GM23248 (cell line): ENCODE results near the gene GALNT7. TPM values are rescaled to one million over a fixed set of nuclear protein-coding genes. Genes with fewer than 3 reads are reported as not detected.

Source experiments
- DNase-seq: peaks from one replicate; pipeline ENCODE4 v3.0.0-alpha.2; 2015
- H2AFZ ChIP-seq: fragments of 200-600 bp; sonication (generic); 2 replicates; pipeline ENCODE4 v1.6.1; 2016; ENCODE audit warnings: antibody characterized with exemption
- H3F3A ChIP-seq: fragments of 200-600 bp; sonication (generic); 2 replicates; pipeline ENCODE4 v1.6.1; 2016; ENCODE audit warnings: mild to moderate bottlenecking, antibody characterized with exemption, mixed run types; ENCODE audit not compliant: insufficient read depth
- H3K27ac ChIP-seq: fragments of 200-600 bp; sonication (generic); 2 replicates; pipeline ENCODE4 v1.5.1; 2016; ENCODE audit warnings: mild to moderate bottlenecking
- H3K27me3 ChIP-seq: fragments of 200-600 bp; sonication (generic); replicated peaks from 2 replicates; pipeline ENCODE4 v1.6.1; 2016; ENCODE audit warnings: mild to moderate bottlenecking; ENCODE audit not compliant: insufficient read depth
- H3K36me3 ChIP-seq: fragments of 200-600 bp; sonication (generic); 2 replicates; pipeline ENCODE4 v1.6.1; 2016; ENCODE audit warnings: low read depth, mild to moderate bottlenecking
- H3K4me1 ChIP-seq: fragments of 200-600 bp; sonication (generic); 2 replicates; pipeline ENCODE4 v1.6.1; 2016; ENCODE audit warnings: mild to moderate bottlenecking; ENCODE audit not compliant: insufficient read depth
- H3K4me2 ChIP-seq: fragments of 200-600 bp; sonication (generic); one replicate; pipeline ENCODE4 v1.6.1; 2016; ENCODE audit warnings: mild to moderate bottlenecking; ENCODE audit not compliant: unreplicated experiment
- H3K4me3 ChIP-seq: fragments of 200-600 bp; sonication (generic); 2 replicates; pipeline ENCODE4 v1.5.1; 2016; ENCODE audit warnings: mild to moderate bottlenecking
- H3K79me2 ChIP-seq: fragments of 200-600 bp; sonication (generic); 2 replicates; pipeline ENCODE4 v1.6.1; 2016; ENCODE audit warnings: mild to moderate bottlenecking; ENCODE audit not compliant: insufficient read depth
- H3K9ac ChIP-seq: fragments of 200-600 bp; sonication (generic); 2 replicates; pipeline ENCODE4 v1.6.1; 2016; ENCODE audit warnings: mild to moderate bottlenecking
- H3K9me2 ChIP-seq: fragments of 200-600 bp; sonication (generic); 2 replicates; pipeline ENCODE4 v1.6.1; 2016; ENCODE audit warnings: mixed run types, mild to moderate bottlenecking, moderate library complexity; ENCODE audit not compliant: insufficient read depth
- H3K9me3 ChIP-seq: fragments of 200-600 bp; sonication (generic); one replicate; pipeline ENCODE4 v1.6.1; 2017; ENCODE audit warnings: low read depth
- H4K20me1 ChIP-seq: fragments of 200-600 bp; sonication (generic); 2 replicates; pipeline ENCODE4 v1.6.0; 2016; ENCODE audit not compliant: insufficient read depth
- EZH2 ChIP-seq: fragments of 200-600 bp; sonication (generic); IDR thresholded peaks from 2 replicates; pipeline ENCODE4 v1.6.1; 2018; ENCODE audit warnings: antibody characterized with exemption, mild to moderate bottlenecking; ENCODE audit not compliant: insufficient read depth, poor library complexity, severe bottlenecking
- EZH2phosphoT487 ChIP-seq: fragments of 200-600 bp; sonication (generic); IDR thresholded peaks from 2 replicates; pipeline ENCODE4 v1.6.1; 2018; ENCODE audit warnings: antibody characterized with exemption, moderate library complexity, mild to moderate bottlenecking, low read depth; ENCODE audit not compliant: insufficient read depth
- WGBS, 2 experiments: methylation state at CpG; one replicate each; pipeline ENCODE4 v1.1.6; 2015 to 2017; ENCODE audit warnings: low lambda C conversion rate in 2 of 2, low coverage in 1 of 2; ENCODE audit errors: missing lambda C conversion rate in 2 of 2; 5-methylcytosine and 5-hydroxymethylcytosine counted together
- in situ Hi-C: fragments of 300-500 bp; cut with MboI; formaldehyde crosslinking; loops from 2 replicates; pipeline ENCODE4 v1.15.0; 2020
- polyA plus RNA-seq: library from polyadenylated mRNA; unstranded; fragments of >200 nt; fragmentation: Nextera tagmentation; extraction: Ambion mirVana; gene quantifications from 2 replicates; pipeline ENCODE4 v1.2.1, GENCODE V29; 2016
- total RNA-seq: library from RNA; depleted of rRNA; stranded (reverse); fragments of >200 nt; shearing (Covaris generic); gene quantifications from 2 replicates; pipeline ENCODE4 v1.2.3, GENCODE V29; 2014

Gene GALNT7
- total and polyA plus RNA-seq, 2 experiments from 2014 or later = 5.8 to 13.1 TPM

GRCh38 chr4:173330590-173330989, 162.0 kb downstream of the GALNT7 start:
- H3K9ac ChIP-seq = no peak overlapping the region
- H3K4me1 ChIP-seq = peaks cover 15% of the 10 kb centered on the region
- peaks cover 52% of the 10 kb centered on the region for H3F3A ChIP-seq
- H3K9me3 ChIP-seq = no peaks in the 10 kb centered on the region
- H3K4me3 ChIP-seq = peak overlapping the region; percentile 13; the same call in 1 of the 2 replicates
- no peaks in the 10 kb centered on the region for H4K20me1 ChIP-seq
- H3K36me3 ChIP-seq = peaks cover 30% of the 10 kb centered on the region
- H3K79me2 ChIP-seq = peaks cover 38% of the 10 kb centered on the region
- no peak for DNase-seq
- H3K27me3 ChIP-seq = no peaks in the 10 kb centered on the region
- TF ChIP-seq EZH2 (no peak), EZH2phosphoT487 (no peak)
- WGBS, 2 experiments = 97 to 98% methylated on average over 2 of the region's 2 CpGs
- H3K4me2 ChIP-seq = no peak overlapping the region
- no peak overlapping the region for H2AFZ ChIP-seq
- H3K27ac ChIP-seq = no peak overlapping the region
- no peaks in the 10 kb centered on the region for H3K9me2 ChIP-seq
- in situ Hi-C loops = no loop called here

DNA sequence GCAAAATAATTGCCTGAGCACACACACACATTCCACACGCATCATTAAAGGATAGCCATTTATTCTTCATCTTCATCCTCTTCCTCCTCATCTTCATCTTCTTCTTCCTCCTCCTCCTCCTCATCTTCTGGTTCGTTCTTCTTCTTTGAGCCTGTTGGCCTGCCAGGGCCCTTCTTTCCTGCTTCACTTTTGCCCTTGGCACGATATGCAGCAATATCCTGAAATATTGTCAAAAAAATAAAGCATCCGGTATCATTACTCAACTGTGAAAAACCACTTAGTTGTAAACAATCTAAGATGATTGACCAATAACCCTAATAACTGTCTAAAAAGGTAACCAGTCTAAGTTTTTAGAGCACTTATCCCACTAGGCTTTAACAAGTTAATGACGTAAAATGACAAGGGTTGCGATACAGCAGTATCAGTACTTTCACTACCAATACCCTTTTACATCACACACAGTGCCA, 163.4 kb downstream of the GALNT7 start:
- peaks cover 44% of the 10 kb centered on the region for H3F3A ChIP-seq
- peaks cover 19% of the 10 kb centered on the region for H3K4me1 ChIP-seq
- H2AFZ ChIP-seq = no peak overlapping the region
- H3K9me3 ChIP-seq = no peaks in the 10 kb centered on the region
- H3K27ac ChIP-seq = no peak overlapping the region
- peak; percentile 38 for DNase-seq
- WGBS, 2 experiments = 53 to 55% methylated on average over 6 of the region's 6 CpGs
- peak overlapping the region; percentile 83 for H3K4me2 ChIP-seq
- H3K79me2 ChIP-seq = peaks cover 38% of the 10 kb centered on the region
- H3K36me3 ChIP-seq = peaks cover 30% of the 10 kb centered on the region
- H3K9me2 ChIP-seq = no peaks in the 10 kb centered on the region
- TF ChIP-seq EZH2phosphoT487 = no peak
- no peak for TF ChIP-seq EZH2
- peak overlapping the region; percentile 100 for H3K9ac ChIP-seq
- peak overlapping the region; percentile 92 for H3K4me3 ChIP-seq
- H4K20me1 ChIP-seq = no peaks in the 10 kb centered on the region
- in situ Hi-C loops = no loop called here
- H3K27me3 ChIP-seq = no peaks in the 10 kb centered on the region

DNA sequence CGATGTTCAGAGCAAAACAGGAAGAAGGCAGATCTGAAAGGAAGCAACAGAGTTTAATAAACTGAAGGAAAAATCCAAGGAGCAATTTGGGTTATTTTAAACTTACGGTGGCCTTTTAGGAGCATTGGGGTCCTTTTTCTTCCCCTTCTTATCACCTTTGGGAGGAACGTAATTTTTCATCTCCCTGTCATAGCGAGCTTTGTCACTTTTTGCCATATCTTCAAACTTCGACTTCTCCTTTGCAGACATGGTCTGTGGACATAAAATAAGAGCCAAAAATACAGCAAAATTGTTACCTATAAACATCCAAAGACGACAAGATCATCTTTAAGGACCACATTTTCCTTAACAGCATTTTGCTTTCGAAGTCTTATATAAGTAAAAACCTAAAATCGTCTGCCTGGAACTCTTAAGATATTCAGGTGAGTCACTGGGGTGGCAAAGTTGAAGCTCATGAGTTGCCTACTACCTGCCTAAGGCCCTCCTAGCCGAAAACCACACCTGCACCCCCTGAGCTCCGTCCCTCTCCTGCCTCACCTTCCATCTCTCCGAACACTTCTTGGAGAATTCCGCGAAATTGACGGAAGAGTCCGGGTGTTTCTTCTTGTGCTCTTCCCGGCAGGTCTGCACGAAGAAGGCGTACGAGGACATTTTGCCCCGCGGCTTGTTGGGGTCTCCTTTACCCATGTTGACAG, 164.5 kb downstream of the GALNT7 start:
- peaks cover 38% of the 10 kb centered on the region for H3K79me2 ChIP-seq
- no peaks in the 10 kb centered on the region for H3K27me3 ChIP-seq
- 12 to 16% methylated on average over 21 of the region's 21 CpGs for WGBS, 2 experiments
- peak; percentile 50 for DNase-seq
- H3K4me1 ChIP-seq = peaks cover 19% of the 10 kb centered on the region
- peak overlapping the region; percentile 100 for H3K9ac ChIP-seq
- peak overlapping the region; percentile 92 for H3K4me3 ChIP-seq
- peaks cover 30% of the 10 kb centered on the region for H3K36me3 ChIP-seq
- H3K4me2 ChIP-seq = peak overlapping the region; percentile 83
- H2AFZ ChIP-seq = no peak overlapping the region
- H3K9me3 ChIP-seq = no peaks in the 10 kb centered on the region
- H3F3A ChIP-seq = peaks cover 38% of the 10 kb centered on the region
- TF ChIP-seq EZH2phosphoT487 (no peak), EZH2 (no peak)
- in situ Hi-C loops = no loop called here
- H4K20me1 ChIP-seq = no peaks in the 10 kb centered on the region
- no peaks in the 10 kb centered on the region for H3K9me2 ChIP-seq
- H3K27ac ChIP-seq = peak overlapping the region; percentile 99

DNA sequence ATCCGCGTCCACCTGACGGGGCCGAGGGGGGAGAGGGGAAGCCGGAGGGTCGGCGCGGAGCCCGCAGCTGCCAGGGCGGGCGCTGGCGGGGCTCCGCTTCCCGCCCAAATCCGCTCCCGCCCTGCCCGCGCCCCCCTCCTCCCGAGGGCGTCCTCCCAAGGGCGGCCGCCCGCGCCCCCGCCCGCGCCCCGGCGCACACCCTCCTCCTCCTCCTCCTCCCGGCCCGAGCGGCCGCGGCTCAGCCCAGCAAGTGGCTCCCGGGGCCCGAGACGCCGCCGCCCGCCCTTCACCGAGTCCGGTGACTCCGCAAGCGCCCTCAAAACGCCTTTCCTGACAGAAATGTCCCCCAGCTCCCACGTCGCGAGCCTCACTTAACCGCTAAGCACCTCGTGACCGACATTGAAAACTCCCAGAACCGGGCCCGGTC, 165.1 kb downstream of the GALNT7 start:
- TF ChIP-seq EZH2phosphoT487 = no peak
- TF ChIP-seq EZH2 = no peak
- in situ Hi-C loops = no loop called here
- Histone ChIP-seq H3F3A (peaks cover 34% of the 10 kb centered on the region), H3K27me3 (no peaks in the 10 kb centered on the region), H3K4me2 (peak overlapping the region; percentile 83), H2AFZ (peak overlapping the region; percentile 51), H3K79me2 (peaks cover 38% of the 10 kb centered on the region), H3K9ac (peak overlapping the region; percentile 100), H3K4me3 (peak overlapping the region; percentile 92), H3K27ac (peak overlapping the region; percentile 99), H3K9me2 (no peaks in the 10 kb centered on the region), H3K4me1 (peaks cover 19% of the 10 kb centered on the region), H4K20me1 (no peaks in the 10 kb centered on the region), H3K9me3 (no peaks in the 10 kb centered on the region), H3K36me3 (peaks cover 30% of the 10 kb centered on the region)
- 1% methylated on average over 19 to 39 of the region's 53 CpGs for WGBS, 2 experiments
- peak; percentile 74 for DNase-seq
